ENCODE results near the gene VOPP1.

Gene VOPP1

GRCh38 chr7:55504967-55505658, 67.2 kb downstream of the VOPP1 start:
- FAIRE-seq: no peak

GRCh38 chr7:55504093-55504859, 68.0 kb downstream of the VOPP1 start:
- no peak for FAIRE-seq

- no peak for FAIRE-seq
These were observed 69.4 kb downstream of the VOPP1 start for GRCh38 chr7:55502858-55503440.

DNA sequence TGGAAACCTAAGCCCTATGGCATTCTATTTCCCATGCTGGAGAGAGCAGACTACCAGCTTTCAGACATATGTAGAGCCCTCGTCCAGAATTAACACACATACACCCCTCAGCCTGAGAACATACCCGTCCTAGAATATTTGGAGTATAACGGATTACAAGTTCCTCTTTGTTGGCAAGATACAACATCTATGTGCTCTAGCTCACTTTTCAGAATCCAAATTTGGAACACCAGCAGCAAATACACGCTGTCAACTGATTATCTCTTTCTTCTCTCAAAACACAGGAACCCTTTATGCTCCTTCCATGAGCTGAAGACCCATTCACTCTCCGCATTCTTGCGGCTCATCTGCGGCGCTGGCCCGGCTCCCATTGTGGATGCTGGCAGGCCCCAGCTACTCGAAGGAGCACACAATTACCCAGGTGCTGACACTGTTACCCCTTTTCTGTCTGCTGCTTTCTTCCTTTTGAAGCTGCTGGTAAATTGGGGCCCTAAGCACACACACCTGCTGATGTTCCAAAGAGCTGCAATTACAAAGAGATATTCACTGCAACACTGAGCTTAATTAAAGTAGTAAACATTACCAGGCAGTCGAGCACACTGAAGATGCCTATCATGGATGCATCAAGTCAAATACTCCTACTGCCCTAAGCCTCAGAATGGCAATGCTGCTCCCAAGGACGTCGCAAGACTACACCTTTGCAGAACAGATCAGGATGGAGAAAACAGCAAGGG, 70.0 kb downstream of the VOPP1 start:
- no peak for FAIRE-seq

DNA sequence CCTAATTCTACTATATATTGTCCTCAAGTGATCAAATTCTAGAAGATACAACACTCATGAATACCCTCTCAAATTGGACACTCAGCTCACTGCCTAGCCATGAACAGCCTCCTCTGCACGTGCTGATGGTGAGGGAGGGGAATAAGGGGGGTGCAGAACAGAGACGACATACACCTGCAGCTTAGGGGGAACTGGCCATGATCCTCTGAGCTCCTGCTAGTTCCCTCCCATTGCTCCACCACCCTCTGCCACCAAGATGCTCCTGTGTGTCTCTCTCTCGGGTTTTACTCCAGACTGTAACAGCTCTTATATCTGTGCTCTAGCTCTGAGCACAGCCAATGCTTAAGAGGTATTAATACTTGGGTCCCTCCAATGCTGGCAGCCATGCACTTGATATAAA, 70.7 kb downstream of the VOPP1 start:
- FAIRE-seq: no peak

- FAIRE-seq: no peak
These were observed 72.1 kb downstream of the VOPP1 start for GRCh38 chr7:55500117-55500756.

- no peak for FAIRE-seq
These were observed 72.7 kb downstream of the VOPP1 start for GRCh38 chr7:55499591-55499990.

DNA sequence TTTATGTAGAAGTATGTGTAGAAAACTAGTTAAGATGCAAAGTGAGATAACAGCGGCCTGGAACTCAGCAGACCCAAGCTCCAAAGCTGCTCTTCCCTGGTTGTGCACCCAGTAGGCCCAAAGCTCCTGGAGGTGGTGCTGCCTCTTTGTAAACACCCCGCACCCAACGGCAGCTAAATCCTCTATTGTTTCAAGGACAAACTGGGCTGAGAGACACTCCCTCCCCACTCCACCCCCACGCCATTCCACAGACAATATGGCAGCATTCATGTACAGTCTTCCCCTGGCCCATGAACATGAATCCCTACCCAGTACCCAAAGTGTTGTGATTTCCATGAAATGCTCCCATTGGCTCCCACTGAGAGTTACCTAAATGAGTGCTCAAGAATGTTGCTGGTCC, 73.5 kb downstream of the VOPP1 start:
- no peak for FAIRE-seq

DNA sequence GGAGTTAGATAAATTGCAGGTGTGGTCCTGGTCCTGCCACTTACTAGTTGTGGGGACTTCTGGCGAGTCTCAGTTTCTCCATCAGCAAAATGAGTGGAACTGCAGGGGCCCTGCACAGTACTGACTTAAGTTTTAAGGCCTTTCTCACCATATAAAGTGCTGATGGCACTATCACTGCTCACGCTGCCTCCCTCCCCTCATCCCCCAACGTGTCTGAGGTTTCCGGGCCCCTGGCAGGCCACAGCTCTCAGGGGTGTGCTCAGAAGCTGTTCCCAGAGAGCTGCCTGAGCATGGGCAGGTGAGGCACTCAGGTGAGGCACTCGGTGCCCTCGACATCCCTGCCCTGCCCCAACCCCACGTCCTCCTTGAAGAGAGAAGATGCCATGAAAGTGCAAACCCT, 74.2 kb downstream of the VOPP1 start:
- no peak for FAIRE-seq

DNA sequence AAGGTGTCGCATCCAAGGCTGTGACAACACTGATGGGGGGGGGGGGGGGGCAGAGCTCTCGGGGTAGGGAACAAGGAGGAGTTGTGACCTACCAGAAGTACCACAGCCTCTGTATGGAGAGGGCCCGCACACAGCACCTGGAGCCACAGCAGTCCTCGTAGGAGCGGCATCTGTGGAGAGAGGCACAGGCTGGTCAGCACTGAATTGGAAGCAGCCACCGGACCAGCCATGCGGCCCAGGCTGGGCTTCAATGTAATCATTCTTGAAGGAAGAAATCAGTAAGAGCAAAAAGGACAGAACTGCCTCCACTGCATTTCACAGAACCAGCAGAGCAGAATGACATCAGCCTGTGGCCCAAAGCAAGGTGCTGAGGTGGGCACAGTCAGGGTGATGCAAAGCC, 74.8 kb downstream of the VOPP1 start:
- no peak for FAIRE-seq

GRCh38 chr7:55496906-55497305, 75.4 kb downstream of the VOPP1 start:
- FAIRE-seq: no peak

- no peak for FAIRE-seq
These were observed 77.4 kb downstream of the VOPP1 start for GRCh38 chr7:55494951-55495350.

GRCh38 chr7:55493408-55493807, 78.9 kb downstream of the VOPP1 start:
- FAIRE-seq: no peak

GRCh38 chr7:55491346-55491745, 81.0 kb downstream of the VOPP1 start:
- FAIRE-seq: no peak

- FAIRE-seq: no peak
These were observed 82.2 kb downstream of the VOPP1 start for GRCh38 chr7:55490099-55490498.

- FAIRE-seq: no peak
These were observed 82.8 kb downstream of the VOPP1 start for GRCh38 chr7:55489552-55489951.

GRCh38 chr7:55488804-55489340, 83.4 kb downstream of the VOPP1 start:
- no peak for FAIRE-seq

GRCh38 chr7:55488216-55488615, 84.1 kb downstream of the VOPP1 start:
- FAIRE-seq: no peak

DNA sequence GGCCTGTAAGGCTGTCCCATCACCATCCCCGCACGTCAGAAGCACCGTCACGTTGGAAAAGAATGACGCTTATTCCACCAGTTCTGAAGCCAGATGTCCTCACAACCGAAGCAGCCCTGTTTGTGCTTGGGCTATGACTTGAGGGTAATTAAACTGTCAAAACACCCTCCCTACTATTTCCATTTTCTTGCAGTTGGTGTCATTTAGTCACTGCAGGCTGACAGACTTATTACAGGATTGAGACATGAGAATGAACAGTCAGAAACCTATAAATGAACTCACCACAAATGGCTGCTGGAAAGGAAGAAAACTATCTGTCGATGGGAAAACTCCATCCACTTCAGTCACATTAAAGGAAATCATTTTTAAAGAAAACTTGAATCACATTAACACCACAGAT, 85.3 kb downstream of the VOPP1 start:
- FAIRE-seq: no peak

DNA sequence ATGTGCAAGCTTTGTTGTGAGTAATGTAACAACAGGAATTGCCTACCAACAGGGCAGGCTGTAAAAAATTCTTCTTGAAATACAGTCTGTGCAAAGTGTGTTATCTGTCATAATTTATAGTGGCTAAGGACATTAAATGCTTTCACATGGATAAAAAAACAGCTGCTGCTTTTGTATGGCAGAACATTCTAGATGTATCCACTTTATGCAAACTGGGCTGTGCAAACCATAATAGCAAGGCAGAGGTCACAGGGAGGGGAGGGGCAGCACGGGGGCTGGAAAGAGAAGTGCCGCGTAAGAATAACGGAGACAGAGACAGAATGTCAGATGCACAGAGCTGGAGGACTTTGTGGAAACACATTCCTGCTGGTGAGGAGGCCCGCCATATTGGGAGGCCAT, 86.1 kb downstream of the VOPP1 start:
- no peak for FAIRE-seq

DNA sequence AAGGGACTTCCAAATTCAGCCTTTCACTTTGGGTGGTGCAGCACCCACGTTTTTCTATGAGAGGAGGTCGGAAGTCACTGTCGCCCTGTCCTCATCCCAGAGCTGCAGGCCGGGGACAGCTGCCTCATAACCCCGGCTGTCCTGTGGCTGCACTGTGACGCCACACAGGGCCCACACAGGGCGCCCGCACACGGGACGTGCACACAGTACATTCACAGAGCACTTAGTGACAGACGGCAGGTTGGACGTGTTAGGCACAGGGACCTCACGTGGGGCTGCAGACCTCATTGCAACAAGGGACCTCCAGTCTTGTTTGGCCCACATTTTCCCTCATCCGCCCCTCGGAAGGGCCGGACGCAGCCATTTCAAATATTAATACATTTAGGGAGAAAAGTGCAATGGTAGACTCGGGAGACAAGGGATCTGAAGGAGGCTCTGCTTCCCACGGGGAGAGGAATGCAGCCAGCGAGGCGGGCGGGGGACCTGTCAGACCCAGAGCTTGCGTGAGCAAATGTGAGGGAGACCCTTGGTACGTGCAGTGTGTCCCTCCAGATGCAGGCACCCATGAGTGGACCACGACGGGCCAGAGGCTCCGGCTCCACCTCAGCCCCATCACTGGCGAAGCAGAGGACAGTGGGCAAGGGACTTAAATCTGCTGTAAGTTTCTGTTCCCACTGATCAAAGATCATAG, 86.7 kb downstream of the VOPP1 start:
- no peak for FAIRE-seq

GRCh38 chr7:55484834-55485233, 87.5 kb downstream of the VOPP1 start:
- FAIRE-seq: no peak
